GM12878 (cell line): ENCODE data around the gene DAB2IP.

Source experiments
- CBX3 ChIP-seq: fragments of 200-600 bp; sonication (generic); IDR thresholded peaks from 2 replicates; pipeline ENCODE4 v1.6.1; 2016; ENCODE audit warnings: low read depth, borderline replicate concordance
- CBX5 ChIP-seq: sonication (generic); IDR thresholded peaks from 2 replicates; pipeline ENCODE4 v1.6.1; 2016; ENCODE audit warnings: low read depth, moderate library complexity, mild to moderate bottlenecking, inconsistent platforms
- CTCF ChIP-seq, 3 experiments: IDR thresholded peaks in 2 of 3; conservative IDR thresholded peaks in 1 of 3; 2 replicates each; pipeline ENCODE4 v1.5.1; 2011; ENCODE audit warnings: low read depth in 3 of 3, low read length in 3 of 3, mild to moderate bottlenecking in 3 of 3, control low read depth in 2 of 3, moderate library complexity in 2 of 3, inconsistent platforms in 1 of 3, mixed read lengths in 1 of 3; ENCODE audit not compliant: control insufficient read depth in 2 of 3, insufficient read depth in 1 of 3; ENCODE audit errors: extremely low read depth in 1 of 3
- ELK1 ChIP-seq: IDR thresholded peaks from 2 replicates; pipeline ENCODE4 v1.6.1; 2012; ENCODE audit warnings: low read depth, low read length, improper control_type of control experiment
- EP300 ChIP-seq, 2 experiments: fragments of 150-350 bp in 1 of 2; IDR thresholded peaks; 2 replicates each; pipeline ENCODE4 v1.6.1; 2011 to 2012; ENCODE audit warnings: low read depth in 2 of 2, low read length in 2 of 2, borderline replicate concordance in 1 of 2, improper control_type of control experiment in 1 of 2, inconsistent platforms in 1 of 2; ENCODE audit not compliant: control insufficient read depth in 1 of 2
- ESRRA ChIP-seq: IDR thresholded peaks from 2 replicates; pipeline ENCODE4 v1.6.1; 2012; ENCODE audit warnings: mild to moderate bottlenecking, low read length, improper control_type of control experiment
- EZH2 ChIP-seq: IDR thresholded peaks from 2 replicates; pipeline ENCODE4 v1.6.1; 2012; ENCODE audit warnings: low read depth, mild to moderate bottlenecking, control low read depth, inconsistent platforms, low read length, borderline replicate concordance; ENCODE audit not compliant: control insufficient read depth
- MYC ChIP-seq: IDR thresholded peaks from 2 replicates; pipeline ENCODE4 v1.6.1; 2011; ENCODE audit warnings: mild to moderate bottlenecking, low read length, moderate library complexity, inconsistent platforms; ENCODE audit not compliant: insufficient read depth, insufficient replicate concordance, insufficient read length, severe bottlenecking
- NRF1 ChIP-seq: conservative IDR thresholded peaks from 2 replicates; pipeline ENCODE4 v1.6.1; 2011; ENCODE audit warnings: mild to moderate bottlenecking, low read depth, low read length, improper control_type of control experiment
- YY1 ChIP-seq: IDR thresholded peaks from 2 replicates; pipeline ENCODE4 v1.6.1; 2011; ENCODE audit warnings: low read depth, mild to moderate bottlenecking, low read length

- TF ChIP-seq YY1: no peak
- no peak for TF ChIP-seq ELK1
- no peak for TF ChIP-seq NRF1
- TF ChIP-seq CBX3: no peak
- no peak for TF ChIP-seq CTCF (IDR thresholded peaks at IDR 0.05 in 2 of 3, conservative IDR thresholded peaks at IDR 0.05 in 1 of 3; ENCODE audit: control insufficient read depth in 2 of 3, extremely low read depth in 1 of 3, insufficient read depth in 1 of 3, low read depth in 3 of 3, low read length in 3 of 3)
- no peak for TF ChIP-seq EZH2
- TF ChIP-seq EP300 (IDR thresholded peaks at IDR 0.05; ENCODE audit: borderline replicate concordance in 1 of 2, control insufficient read depth in 1 of 2, low read depth in 2 of 2, low read length in 2 of 2): no peak
- TF ChIP-seq MYC: no peak
- no peak for TF ChIP-seq ESRRA
- no peak for TF ChIP-seq CBX5
Measured at GRCh38 chr9:121633119-121633714, 18.2 kb upstream of the DAB2IP start.
